ENCODE results near the gene SLC23A3. TPM values are rescaled to one million over a fixed set of nuclear protein-coding genes. Genes with fewer than 3 reads are reported as not detected.

The SLC23A3 gene
- polyA plus RNA-seq, 4 donors = 4.3 to 26.6 (median 12.1) TPM

GRCh38 chr2:219198974-219199373, 29.1 kb upstream of the SLC23A3 start:
- WGBS, 3 donors = 75 to 87% (median 85%) methylated on average over 5 of the region's 5 CpGs

GRCh38 chr2:219197388-219197787, 27.6 kb upstream of the SLC23A3 start:
- no peak overlapping the region for H3K27ac ChIP-seq (ENCODE audit: low read depth in 1 of 3, low read length in 2 of 3)
- H3K4me3 ChIP-seq (ENCODE audit: low read depth in 1 of 3, low read length in 3 of 3) = no peak overlapping the region
- no peaks in the 10 kb centered on the region for H3K36me3 ChIP-seq (ENCODE audit: control insufficient read depth in 3 of 3, insufficient read depth in 2 of 3, low read depth in 1 of 3, low read length in 3 of 3)
- H3K9me3 ChIP-seq (ENCODE audit: control insufficient read depth in 2 of 2, insufficient read depth in 1 of 2, low read depth in 1 of 2, low read length in 1 of 2) = no peaks in the 10 kb centered on the region
- H3K4me1 ChIP-seq (ENCODE audit: control insufficient read depth in 3 of 3, insufficient read depth in 2 of 3, low read depth in 1 of 3, low read length in 2 of 3) = no peaks in the 10 kb centered on the region
- FAIRE-seq (no peak), DNase-seq (no peak)
- H3K27me3 ChIP-seq (ENCODE audit: control insufficient read depth in 3 of 3, insufficient read depth in 3 of 3, low read length in 3 of 3) = peaks cover 0 to 6% (median 4%) of the 10 kb centered on the region in 3 donors
- 92 to 100% (median 100%) methylated on average over 1 of the region's 1 CpG for WGBS, 3 donors

More at GRCh38 chr2:219198974-219199373, 29.1 kb upstream of the SLC23A3 start:
- Histone ChIP-seq H3K27me3 (ENCODE audit: control insufficient read depth in 3 of 3, insufficient read depth in 3 of 3, low read length in 3 of 3) (peaks cover 0 to 6% (median 4%) of the 10 kb centered on the region in 3 donors), H3K4me3 (ENCODE audit: low read depth in 1 of 3, low read length in 3 of 3) (no peak overlapping the region), H3K9me3 (ENCODE audit: control insufficient read depth in 2 of 2, insufficient read depth in 1 of 2, low read depth in 1 of 2, low read length in 1 of 2) (no peaks in the 10 kb centered on the region), H3K4me1 (ENCODE audit: control insufficient read depth in 3 of 3, insufficient read depth in 2 of 3, low read depth in 1 of 3, low read length in 2 of 3) (no peaks in the 10 kb centered on the region), H3K36me3 (ENCODE audit: control insufficient read depth in 3 of 3, insufficient read depth in 2 of 3, low read depth in 1 of 3, low read length in 3 of 3) (no peaks in the 10 kb centered on the region), H3K27ac (ENCODE audit: low read depth in 1 of 3, low read length in 2 of 3) (no peak overlapping the region)
- no peak for FAIRE-seq
- no peak for DNase-seq

- FAIRE-seq (no peak), DNase-seq (no peak)
- Histone ChIP-seq H3K9me3 (ENCODE audit: control insufficient read depth in 2 of 2, insufficient read depth in 1 of 2, low read depth in 1 of 2, low read length in 1 of 2) (no peaks in the 10 kb centered on the region), H3K36me3 (ENCODE audit: control insufficient read depth in 3 of 3, insufficient read depth in 2 of 3, low read depth in 1 of 3, low read length in 3 of 3) (peaks cover 10 to 19% (median 14%) of the 10 kb centered on the region in 3 donors), H3K4me1 (ENCODE audit: control insufficient read depth in 3 of 3, insufficient read depth in 2 of 3, low read depth in 1 of 3, low read length in 2 of 3) (no peaks in the 10 kb centered on the region), H3K27me3 (ENCODE audit: control insufficient read depth in 3 of 3, insufficient read depth in 3 of 3, low read length in 3 of 3) (no peaks in the 10 kb centered on the region), H3K4me3 (ENCODE audit: low read depth in 1 of 3, low read length in 3 of 3) (no peak overlapping the region), H3K27ac (ENCODE audit: low read depth in 1 of 3, low read length in 2 of 3) (no peak overlapping the region)
- WGBS, 3 donors = 84 to 87% (median 87%) methylated on average over 7 of the region's 7 CpGs
These were observed 17.1 kb upstream of the SLC23A3 start for GRCh38 chr2:219186754-219187456.

GRCh38 chr2:219184121-219184520, 14.3 kb upstream of the SLC23A3 start:
- FAIRE-seq (no peak), DNase-seq (no peak)
- no peaks in the 10 kb centered on the region for H3K27me3 ChIP-seq (ENCODE audit: control insufficient read depth in 3 of 3, insufficient read depth in 3 of 3, low read length in 3 of 3)
- H3K9me3 ChIP-seq (ENCODE audit: control insufficient read depth in 2 of 2, insufficient read depth in 1 of 2, low read depth in 1 of 2, low read length in 1 of 2) = no peaks in the 10 kb centered on the region
- no peak overlapping the region for H3K4me3 ChIP-seq (ENCODE audit: low read depth in 1 of 3, low read length in 3 of 3)
- peaks cover 23 to 44% (median 24%) of the 10 kb centered on the region in 3 donors for H3K36me3 ChIP-seq (ENCODE audit: control insufficient read depth in 3 of 3, insufficient read depth in 2 of 3, low read depth in 1 of 3, low read length in 3 of 3)
- WGBS, 3 donors = 82 to 96% (median 92%) methylated on average over 2 of the region's 2 CpGs
- H3K4me1 ChIP-seq (ENCODE audit: control insufficient read depth in 3 of 3, insufficient read depth in 2 of 3, low read depth in 1 of 3, low read length in 2 of 3) = peaks cover 0 to 4% (median under 1%) of the 10 kb centered on the region in 3 donors
- H3K27ac ChIP-seq (ENCODE audit: low read depth in 1 of 3, low read length in 2 of 3) = no peak overlapping the region

- WGBS, 3 donors = 90 to 93% (median 92%) methylated on average over 6 of the region's 6 CpGs
- Histone ChIP-seq H3K27me3 (ENCODE audit: control insufficient read depth in 3 of 3, insufficient read depth in 3 of 3, low read length in 3 of 3) (no peaks in the 10 kb centered on the region), H3K9me3 (ENCODE audit: control insufficient read depth in 2 of 2, insufficient read depth in 1 of 2, low read depth in 1 of 2, low read length in 1 of 2) (no peaks in the 10 kb centered on the region), H3K4me3 (ENCODE audit: low read depth in 1 of 3, low read length in 3 of 3) (no peak overlapping the region), H3K27ac (ENCODE audit: low read depth in 1 of 3, low read length in 2 of 3) (peak overlapping the region in 1 of 3 donors; percentile 5), H3K36me3 (ENCODE audit: control insufficient read depth in 3 of 3, insufficient read depth in 2 of 3, low read depth in 1 of 3, low read length in 3 of 3) (peaks cover 23 to 47% (median 24%) of the 10 kb centered on the region in 3 donors), H3K4me1 (ENCODE audit: control insufficient read depth in 3 of 3, insufficient read depth in 2 of 3, low read depth in 1 of 3, low read length in 2 of 3) (peaks cover 3 to 5% (median 4%) of the 10 kb centered on the region in 3 donors)
- FAIRE-seq (no peak), DNase-seq (peak in 1 of 2 donors; percentile 51)
These were observed 13.4 kb upstream of the SLC23A3 start for GRCh38 chr2:219183151-219183772.

GRCh38 chr2:219182331-219183150, 12.7 kb upstream of the SLC23A3 start:
- H3K4me3 ChIP-seq (ENCODE audit: low read depth in 1 of 3, low read length in 3 of 3) = no peak overlapping the region
- no peaks in the 10 kb centered on the region for H3K27me3 ChIP-seq (ENCODE audit: control insufficient read depth in 3 of 3, insufficient read depth in 3 of 3, low read length in 3 of 3)
- WGBS, 3 donors = 75 to 85% (median 82%) methylated on average over 8 of the region's 8 CpGs
- DNase-seq (no peak), FAIRE-seq (no peak)
- peak overlapping the region in 1 of 3 donors; percentile 5 for H3K27ac ChIP-seq (ENCODE audit: low read depth in 1 of 3, low read length in 2 of 3)
- peaks cover 23 to 47% (median 24%) of the 10 kb centered on the region in 3 donors for H3K36me3 ChIP-seq (ENCODE audit: control insufficient read depth in 3 of 3, insufficient read depth in 2 of 3, low read depth in 1 of 3, low read length in 3 of 3)
- no peaks in the 10 kb centered on the region for H3K9me3 ChIP-seq (ENCODE audit: control insufficient read depth in 2 of 2, insufficient read depth in 1 of 2, low read depth in 1 of 2, low read length in 1 of 2)
- H3K4me1 ChIP-seq (ENCODE audit: control insufficient read depth in 3 of 3, insufficient read depth in 2 of 3, low read depth in 1 of 3, low read length in 2 of 3) = peaks cover 3 to 5% (median 4%) of the 10 kb centered on the region in 3 donors

GRCh38 chr2:219181531-219181930, 11.7 kb upstream of the SLC23A3 start:
- FAIRE-seq = no peak

GRCh38 chr2:219180961-219181360, 11.1 kb upstream of the SLC23A3 start:
- peaks cover 23 to 50% (median 24%) of the 10 kb centered on the region in 3 donors for H3K36me3 ChIP-seq (ENCODE audit: control insufficient read depth in 3 of 3, insufficient read depth in 2 of 3, low read depth in 1 of 3, low read length in 3 of 3)

More at GRCh38 chr2:219181531-219181930, 11.7 kb upstream of the SLC23A3 start:
- Histone ChIP-seq H3K36me3 (ENCODE audit: control insufficient read depth in 3 of 3, insufficient read depth in 2 of 3, low read depth in 1 of 3, low read length in 3 of 3) (peaks cover 23 to 47% (median 24%) of the 10 kb centered on the region in 3 donors), H3K9me3 (ENCODE audit: control insufficient read depth in 2 of 2, insufficient read depth in 1 of 2, low read depth in 1 of 2, low read length in 1 of 2) (no peaks in the 10 kb centered on the region), H3K27me3 (ENCODE audit: control insufficient read depth in 3 of 3, insufficient read depth in 3 of 3, low read length in 3 of 3) (no peaks in the 10 kb centered on the region), H3K4me1 (ENCODE audit: control insufficient read depth in 3 of 3, insufficient read depth in 2 of 3, low read depth in 1 of 3, low read length in 2 of 3) (peaks cover 3 to 10% (median 4%) of the 10 kb centered on the region in 3 donors), H3K4me3 (ENCODE audit: low read depth in 1 of 3, low read length in 3 of 3) (no peak overlapping the region), H3K27ac (ENCODE audit: low read depth in 1 of 3, low read length in 2 of 3) (no peak overlapping the region)
- DNase-seq = no peak
- WGBS, 3 donors = 87 to 97% (median 95%) methylated on average over 6 of the region's 6 CpGs

More at GRCh38 chr2:219180961-219181360, 11.1 kb upstream of the SLC23A3 start:
- no peak for FAIRE-seq
- Histone ChIP-seq H3K4me3 (ENCODE audit: low read depth in 1 of 3, low read length in 3 of 3) (no peak overlapping the region), H3K4me1 (ENCODE audit: control insufficient read depth in 3 of 3, insufficient read depth in 2 of 3, low read depth in 1 of 3, low read length in 2 of 3) (peaks cover 3 to 10% (median 4%) of the 10 kb centered on the region in 3 donors), H3K27ac (ENCODE audit: low read depth in 1 of 3, low read length in 2 of 3) (no peak overlapping the region), H3K9me3 (ENCODE audit: control insufficient read depth in 2 of 2, insufficient read depth in 1 of 2, low read depth in 1 of 2, low read length in 1 of 2) (no peaks in the 10 kb centered on the region), H3K27me3 (ENCODE audit: control insufficient read depth in 3 of 3, insufficient read depth in 3 of 3, low read length in 3 of 3) (no peaks in the 10 kb centered on the region)
- 93% methylated on average over 5 of the region's 5 CpGs for WGBS, 3 donors
- no peak for DNase-seq

Measured in small intestine (tissue), 7 donors.